Naive thymus-derived CD8-positive, alpha-beta T cell (primary cell): Measurements from ENCODE around the gene DTNB. TPM values are rescaled to one million over a fixed set of nuclear protein-coding genes. Genes with fewer than 3 reads are reported as not detected.

ENCODE experiments used
- ATAC-seq, 2 donors: fragments of 150-1000 bp; cut with Tn5 transposase in 1 of 2; sonication (Bioruptor Pico), chemical (Tn5 transposase) in 1 of 2; 1 replicate in 1 of 2; 2 replicates in 1 of 2; pipeline ENCODE4 v1.10.0; 2021; ENCODE audit warnings: mild to moderate bottlenecking in 2 of 2, moderate library complexity in 2 of 2
- POLR2A ChIA-PET: fragments of 350-600 bp; sonication (Branson Sonifier 250); formaldehyde crosslinking; loops from one replicate; lab custom pipeline; 2021; ENCODE audit warnings: antibody characterized with exemption; lab: Charles Lee
- DNase-seq, 10 donors: peaks; one replicate each; pipeline versions ENCODE4 v3.0.0 to v3.0.0-alpha.2; 2020 to 2022
- H3K27ac Mint-ChIP-seq, 10 donors: one replicate each; pipeline ENCODE4 v1.8.0; 2020 to 2022; ENCODE audit warnings: mild to moderate bottlenecking in 10 of 10, mixed read lengths in 10 of 10, moderate library complexity in 4 of 10, inconsistent platforms in 1 of 10
- H3K27me3 Mint-ChIP-seq, 5 donors: one replicate each; pipeline ENCODE4 v1.8.0; 2021 to 2022; ENCODE audit warnings: mixed read lengths in 5 of 5
- H3K36me3 Mint-ChIP-seq, 3 donors: one replicate each; pipeline ENCODE4 v1.8.0; 2020 to 2022; ENCODE audit warnings: mixed read lengths in 3 of 3, mild to moderate bottlenecking in 2 of 3, inconsistent platforms in 1 of 3
- H3K4me1 Mint-ChIP-seq, 4 donors: one replicate each; pipeline ENCODE4 v1.8.0; 2021 to 2022; ENCODE audit warnings: mixed read lengths in 4 of 4
- H3K4me3 Mint-ChIP-seq, 10 donors: one replicate each; pipeline ENCODE4 v1.8.0; 2020 to 2022; ENCODE audit warnings: mild to moderate bottlenecking in 10 of 10, mixed read lengths in 10 of 10, moderate library complexity in 6 of 10, inconsistent platforms in 1 of 10
- H3K9me3 Mint-ChIP-seq, 9 donors: one replicate each; pipeline ENCODE4 v1.8.0; 2020 to 2022; ENCODE audit warnings: mixed read lengths in 9 of 9, mild to moderate bottlenecking in 3 of 9, inconsistent platforms in 1 of 9, moderate library complexity in 1 of 9
- polyA plus RNA-seq, 3 donors: library from polyadenylated mRNA; unstranded; fragments of 300-500 nt; fragmentation: Illumina TruSeq; gene quantifications; one replicate each; pipeline ENCODE4 v1.2.3, GENCODE V29; 2021
- total RNA-seq, 8 experiments: library from RNA in 2 of 8; stranded (reverse) in 2 of 8; gene quantifications; one replicate each; pipeline ENCODE4 v1.2.3 and lab custom pipeline; 2021 to 2026

DTNB gene
- total and polyA plus RNA-seq, 5 experiments from 2014 or later, result 16.3 to 41.5 (median 18.4) TPM

GRCh38 chr2:25398534-25398933 lies 274.8 kb downstream of the DTNB start:
- POLR2A ChIA-PET, result no interaction called here
- H3K27me3 Mint-ChIP-seq, result no peaks in the 10 kb centered on the region
- peaks cover 0 to 8% (median 0%) of the 10 kb centered on the region in 3 donors for H3K36me3 Mint-ChIP-seq
- H3K27ac Mint-ChIP-seq, result no peak overlapping the region
- no peaks in the 10 kb centered on the region for H3K9me3 Mint-ChIP-seq
- H3K4me3 Mint-ChIP-seq, result no peak overlapping the region
- ATAC-seq (no peak), DNase-seq (no peak)
- H3K4me1 Mint-ChIP-seq, result peaks cover 8 to 27% (median 15%) of the 10 kb centered on the region in 4 donors

DNA sequence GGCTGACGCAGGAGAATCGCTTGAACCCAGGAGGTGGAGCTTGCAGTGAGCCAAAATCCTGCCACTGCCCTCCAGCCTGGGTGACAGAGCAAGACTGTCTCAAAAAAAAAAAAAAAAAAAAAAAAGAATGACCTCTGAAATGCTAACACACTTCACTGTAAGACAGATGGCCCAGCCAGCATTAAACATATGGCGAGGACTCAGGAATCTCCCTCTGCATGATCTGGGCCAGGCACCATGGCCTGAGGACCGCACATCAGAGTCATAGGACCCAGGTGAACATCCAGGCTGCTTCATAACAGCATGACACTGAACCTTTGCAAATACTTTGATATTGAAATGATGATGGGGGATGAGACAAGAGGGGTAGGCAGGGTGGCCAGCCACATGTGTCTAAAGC lies 275.6 kb downstream of the DTNB start:
- Mint-ChIP-seq H3K4me1 (peaks cover 5 to 19% (median 9%) of the 10 kb centered on the region in 4 donors), H3K27ac (no peak overlapping the region), H3K9me3 (no peaks in the 10 kb centered on the region), H3K4me3 (no peak overlapping the region), H3K36me3 (peaks cover 0 to 12% (median 1%) of the 10 kb centered on the region in 3 donors), H3K27me3 (no peaks in the 10 kb centered on the region)
- POLR2A ChIA-PET, result no interaction called here
- ATAC-seq (no peak), DNase-seq (no peak)

DNA sequence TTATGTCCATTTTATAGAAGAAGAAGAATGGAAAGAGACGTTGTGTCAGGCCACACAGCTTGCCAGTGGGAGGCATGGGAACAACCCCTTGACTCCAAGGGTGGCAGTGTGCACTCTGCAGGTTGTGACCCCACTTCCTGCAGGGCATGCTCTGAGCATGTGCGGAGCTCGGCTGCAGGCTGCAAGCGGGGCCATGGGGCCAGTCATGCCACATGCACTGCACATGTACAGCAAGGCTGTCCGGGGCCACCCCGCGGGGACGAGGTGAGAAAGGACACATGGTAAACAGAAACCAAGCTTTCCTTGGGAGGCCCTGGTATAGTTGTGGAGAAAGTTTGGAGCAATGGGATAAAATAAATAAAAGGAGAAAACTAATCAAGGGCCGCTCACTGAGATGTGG lies 284.2 kb downstream of the DTNB start:
- ATAC-seq, result no peak
- POLR2A ChIA-PET, result interaction anchor here (0.6 to 1.1 kb wide), 3 partner anchors 12 to 165 kb away, joined by 3 read pairs; no protein-coding TSS in a partner anchor

DNA sequence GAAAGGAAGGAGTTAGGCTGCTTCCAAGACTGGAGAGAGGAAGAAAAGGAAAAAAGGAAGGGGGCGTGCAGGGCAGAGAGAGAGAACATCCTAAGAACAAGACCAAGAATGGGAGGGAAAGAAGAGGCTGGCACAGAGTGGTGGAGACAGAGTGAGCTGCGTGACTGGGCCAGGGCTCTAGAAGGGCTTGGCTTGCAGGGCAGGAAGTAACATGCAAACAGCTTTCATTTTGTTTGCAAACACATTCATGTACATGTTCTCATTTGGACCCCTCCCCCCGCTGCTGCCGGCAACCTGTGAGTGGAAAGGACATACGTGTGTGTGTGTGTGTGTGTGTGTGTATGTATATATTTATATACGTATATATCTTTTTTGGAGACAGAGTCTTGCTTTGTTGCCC lies 284.9 kb downstream of the DTNB start:
- H3K4me3 Mint-ChIP-seq, result no peak overlapping the region
- H3K27ac Mint-ChIP-seq, result peak overlapping the region in 5 of 10 donors; percentile 43 to 81 (median 68)
- DNase-seq, result peak in 1 of 10 donors; percentile 4
- H3K9me3 Mint-ChIP-seq, result no peaks in the 10 kb centered on the region
- H3K27me3 Mint-ChIP-seq, result no peaks in the 10 kb centered on the region
- POLR2A ChIA-PET, result interaction anchor here (0.9 to 1.1 kb wide), 2 partner anchors 11 to 94 kb away, joined by 3 read pairs; no protein-coding TSS in a partner anchor
- no peak for ATAC-seq
- H3K4me1 Mint-ChIP-seq, result peaks cover 0 to 7% (median 4%) of the 10 kb centered on the region in 4 donors
- H3K36me3 Mint-ChIP-seq, result peaks cover 7 to 58% (median 29%) of the 10 kb centered on the region in 3 donors

More for the DNA sequence above, 284.2 kb downstream of the DTNB start:
- Mint-ChIP-seq H3K27ac (peak overlapping the region in 2 of 10 donors; percentile 33 to 59), H3K4me3 (no peak overlapping the region), H3K4me1 (peaks cover 0 to 12% (median 4%) of the 10 kb centered on the region in 4 donors), H3K9me3 (no peaks in the 10 kb centered on the region), H3K36me3 (peaks cover 7 to 57% (median 28%) of the 10 kb centered on the region in 3 donors), H3K27me3 (no peaks in the 10 kb centered on the region)
- no peak for DNase-seq

GRCh38 chr2:25387876-25388449 lies 285.4 kb downstream of the DTNB start:
- peaks cover 7 to 59% (median 26%) of the 10 kb centered on the region in 3 donors for H3K36me3 Mint-ChIP-seq
- no peaks in the 10 kb centered on the region for H3K27me3 Mint-ChIP-seq
- H3K9me3 Mint-ChIP-seq, result no peaks in the 10 kb centered on the region
- no peak overlapping the region for H3K4me3 Mint-ChIP-seq
- ATAC-seq (no peak), DNase-seq (peak in 1 of 10 donors; percentile 11)
- peak overlapping the region in 5 of 10 donors; percentile 43 to 81 (median 56) for H3K27ac Mint-ChIP-seq
- POLR2A ChIA-PET, result interaction anchor here (1.1 kb wide), 1 partner anchor 93 kb away, joined by 3 read pairs; no protein-coding TSS in a partner anchor
- H3K4me1 Mint-ChIP-seq, result peaks cover 0 to 7% (median 4%) of the 10 kb centered on the region in 4 donors

DNA sequence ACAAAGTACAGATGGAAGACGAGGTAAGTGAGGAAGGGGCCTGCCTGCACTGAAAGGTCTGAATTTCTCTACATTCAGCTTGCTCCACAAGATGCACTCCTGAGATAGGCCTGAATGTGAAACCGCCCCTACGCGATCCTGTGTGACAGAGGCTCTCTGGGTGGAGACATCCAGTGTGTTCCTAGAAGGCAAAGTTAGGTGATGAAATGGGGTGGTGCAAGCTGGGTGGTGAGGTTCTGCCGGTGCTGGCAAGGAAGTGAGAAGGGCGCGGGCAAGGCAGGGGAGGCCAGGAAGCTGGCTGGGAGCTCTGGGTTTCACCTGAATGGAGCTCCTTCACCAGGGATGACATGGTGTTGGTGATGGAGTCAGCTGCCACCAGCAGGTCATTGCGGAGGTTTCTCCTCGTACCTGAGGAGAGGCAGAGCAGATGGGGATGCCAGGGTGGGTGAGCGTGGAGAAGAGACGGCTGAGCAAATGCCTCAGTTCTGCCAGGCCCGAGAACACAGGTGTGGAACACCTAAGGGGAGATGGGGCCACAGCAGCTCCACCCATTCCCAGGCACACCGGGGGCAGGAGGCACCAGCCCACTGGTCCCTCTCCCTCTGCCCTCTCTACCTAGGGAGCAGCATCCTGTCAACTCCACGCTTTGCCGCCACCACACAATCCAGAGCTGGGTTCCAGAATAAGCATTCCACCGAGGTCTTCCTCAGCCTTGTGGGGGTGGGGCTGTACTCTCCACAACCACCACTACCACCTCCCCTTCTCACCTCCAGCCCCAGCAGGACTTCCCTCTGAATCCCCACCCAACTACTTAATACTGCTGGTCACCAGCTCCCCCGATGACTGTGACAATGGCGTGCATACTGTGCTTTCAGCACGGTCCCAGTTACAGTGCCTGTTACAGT lies 286.2 kb downstream of the DTNB start:
- Mint-ChIP-seq H3K4me1 (peaks cover 0 to 7% (median 4%) of the 10 kb centered on the region in 4 donors), H3K27me3 (no peaks in the 10 kb centered on the region), H3K4me3 (no peak overlapping the region), H3K27ac (peak overlapping the region in 1 of 10 donors; percentile 43), H3K9me3 (no peaks in the 10 kb centered on the region), H3K36me3 (peaks cover 7 to 54% (median 25%) of the 10 kb centered on the region in 3 donors)
- DNase-seq, result peak in 1 of 10 donors; percentile 9
- ATAC-seq, result no peak
- POLR2A ChIA-PET, result interaction anchor here (1.6 kb wide), 1 partner anchor 10 kb away, joined by 4 read pairs; no protein-coding TSS in a partner anchor

DNA sequence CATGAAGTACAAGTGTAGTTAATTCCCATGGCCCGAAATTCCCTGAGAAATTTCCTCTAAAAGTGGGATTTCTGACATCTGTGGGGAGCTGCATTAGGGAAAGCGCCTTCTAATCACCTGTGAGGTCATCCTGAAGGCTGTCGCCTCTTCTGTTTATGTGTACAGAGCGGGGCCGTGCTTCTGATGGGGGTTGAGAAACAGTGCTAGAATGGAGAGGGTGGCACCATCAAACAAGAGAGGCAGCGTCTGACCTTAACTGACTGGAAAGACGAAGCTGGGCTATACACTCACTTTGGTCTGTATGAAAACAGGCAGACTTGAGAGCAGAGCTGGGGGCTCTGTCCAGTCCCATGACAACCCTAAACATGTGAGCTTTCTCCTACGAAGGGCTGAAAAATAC lies 287.5 kb downstream of the DTNB start:
- Mint-ChIP-seq H3K4me1 (peaks cover 0 to 8% (median 6%) of the 10 kb centered on the region in 4 donors), H3K4me3 (no peak overlapping the region), H3K27ac (no peak overlapping the region), H3K27me3 (no peaks in the 10 kb centered on the region), H3K9me3 (no peaks in the 10 kb centered on the region), H3K36me3 (peaks cover 7 to 48% (median 25%) of the 10 kb centered on the region in 3 donors)
- POLR2A ChIA-PET, result interaction anchor here (1.6 kb wide), 1 partner anchor 9 kb away, joined by 4 read pairs; no protein-coding TSS in a partner anchor
- no peak for DNase-seq
- ATAC-seq, result no peak

- Mint-ChIP-seq H3K27me3 (no peaks in the 10 kb centered on the region), H3K9me3 (no peaks in the 10 kb centered on the region), H3K4me3 (no peak overlapping the region), H3K4me1 (peaks cover 11 to 18% (median 13%) of the 10 kb centered on the region in 4 donors), H3K36me3 (peaks cover 7 to 36% (median 21%) of the 10 kb centered on the region in 3 donors), H3K27ac (peak overlapping the region in 1 of 10 donors; percentile 56)
- DNase-seq (peak in 1 of 10 donors; percentile 7), ATAC-seq (no peak)
- POLR2A ChIA-PET, result interaction anchor here (0.6 to 1.2 kb wide), 2 partner anchors 18 to 64 kb away, joined by 3 read pairs; no protein-coding TSS in a partner anchor
These were observed 289.6 kb downstream of the DTNB start for GRCh38 chr2:25383806-25384205.

DNA sequence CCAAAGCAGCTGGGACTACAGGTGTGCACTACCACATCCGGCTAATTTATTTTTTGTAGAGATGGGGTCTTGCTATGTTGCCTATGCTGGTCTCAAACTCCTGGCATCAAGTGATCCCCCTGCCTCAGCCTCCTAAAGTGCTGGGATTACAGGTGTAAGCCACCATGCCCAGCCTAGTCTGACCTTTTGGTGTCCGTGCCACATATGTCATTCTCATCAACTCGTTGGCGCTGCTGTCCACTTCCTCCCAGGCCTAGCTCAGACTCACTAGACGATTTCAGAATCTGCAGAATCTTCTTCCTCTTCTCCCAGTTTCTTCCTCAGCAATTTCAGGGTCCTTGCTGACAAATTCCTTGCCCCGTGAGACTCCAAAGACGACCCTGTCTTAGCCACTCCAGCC lies 291.9 kb downstream of the DTNB start:
- DNase-seq, result no peak
- peaks cover 0 to 3% (median 0%) of the 10 kb centered on the region in 9 donors for H3K9me3 Mint-ChIP-seq
- peak overlapping the region in 1 of 10 donors; percentile 39 for H3K27ac Mint-ChIP-seq

GRCh38 chr2:25380586-25381375 lies 292.6 kb downstream of the DTNB start:
- Mint-ChIP-seq H3K27ac (peak overlapping the region in 1 of 10 donors; percentile 17), H3K9me3 (peaks cover 0 to 3% (median 0%) of the 10 kb centered on the region in 9 donors), H3K36me3 (peaks cover 0 to 11% (median 4%) of the 10 kb centered on the region in 3 donors), H3K4me1 (peaks cover 22 to 41% (median 37%) of the 10 kb centered on the region in 4 donors), H3K27me3 (no peaks in the 10 kb centered on the region), H3K4me3 (no peak overlapping the region)
- no peak for DNase-seq
- POLR2A ChIA-PET, result no interaction called here
- no peak for ATAC-seq

More for the DNA sequence above, 291.9 kb downstream of the DTNB start:
- Mint-ChIP-seq H3K36me3 (peaks cover 2 to 18% (median 6%) of the 10 kb centered on the region in 3 donors), H3K4me1 (peaks cover 19 to 35% (median 31%) of the 10 kb centered on the region in 4 donors), H3K4me3 (no peak overlapping the region), H3K27me3 (no peaks in the 10 kb centered on the region)
- ATAC-seq, result no peak
- POLR2A ChIA-PET, result no interaction called here

DNA sequence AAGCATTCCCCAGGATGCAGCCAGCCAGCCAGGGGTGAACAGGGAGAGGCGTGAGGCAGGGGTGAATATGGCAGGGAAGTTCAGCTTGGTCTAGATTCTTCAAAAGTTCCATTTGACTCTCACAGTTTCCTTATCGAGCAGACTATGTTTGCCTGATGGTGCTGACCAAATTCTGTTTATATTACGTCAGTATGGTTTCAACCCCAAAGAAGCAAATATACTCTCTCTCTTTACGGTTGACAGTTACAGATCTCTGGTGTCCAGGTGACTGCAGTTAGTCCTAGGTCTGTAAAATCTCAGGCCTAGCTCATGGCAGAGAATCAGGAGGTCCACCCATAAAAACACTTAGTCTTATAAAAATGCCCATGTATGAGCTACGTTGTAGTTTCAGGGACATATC lies 293.4 kb downstream of the DTNB start:
- Mint-ChIP-seq H3K4me1 (peaks cover 22 to 43% (median 37%) of the 10 kb centered on the region in 4 donors), H3K4me3 (no peak overlapping the region), H3K9me3 (peaks cover 0 to 3% (median 0%) of the 10 kb centered on the region in 9 donors), H3K27ac (peak overlapping the region in 4 of 10 donors; percentile 15 to 71 (median 18)), H3K27me3 (no peaks in the 10 kb centered on the region), H3K36me3 (peaks cover 0 to 9% (median 4%) of the 10 kb centered on the region in 3 donors)
- no peak for DNase-seq
- no peak for ATAC-seq
- POLR2A ChIA-PET, result no interaction called here
